ENCODE results near the gene GZMA.

GZMA gene

GRCh38 chr5:55146543-55147151 is 44.2 kb downstream of the GZMA start:
- H3K4me3 ChIP-seq (ENCODE audit: low read depth, low read length) = no peak overlapping the region
- H3K27me3 ChIP-seq (ENCODE audit: insufficient read depth, low read length) = no peaks in the 10 kb centered on the region
- no peaks in the 10 kb centered on the region for H3K79me2 ChIP-seq (ENCODE audit: control insufficient read depth, insufficient read depth, low read length, unreplicated experiment)
- H3K4me1 ChIP-seq (ENCODE audit: control insufficient read depth, insufficient read depth, low read length, unreplicated experiment) = peaks cover 6% of the 10 kb centered on the region
- no peak overlapping the region for H3K27ac ChIP-seq (ENCODE audit: low read depth, low read length)
- H3K36me3 ChIP-seq (ENCODE audit: insufficient read depth, low read length) = no peaks in the 10 kb centered on the region
- H2AFZ ChIP-seq (ENCODE audit: low read length, unreplicated experiment) = no peak overlapping the region

GRCh38 chr5:55149308-55149795 is 46.9 kb downstream of the GZMA start:
- no peaks in the 10 kb centered on the region for H3K79me2 ChIP-seq (ENCODE audit: control insufficient read depth, insufficient read depth, low read length, unreplicated experiment)
- H3K27me3 ChIP-seq (ENCODE audit: insufficient read depth, low read length) = no peaks in the 10 kb centered on the region
- no peak overlapping the region for H3K27ac ChIP-seq (ENCODE audit: low read depth, low read length)
- H2AFZ ChIP-seq (ENCODE audit: low read length, unreplicated experiment) = no peak overlapping the region
- peaks cover 21% of the 10 kb centered on the region for H3K4me1 ChIP-seq (ENCODE audit: control insufficient read depth, insufficient read depth, low read length, unreplicated experiment)
- H3K4me3 ChIP-seq (ENCODE audit: low read depth, low read length) = no peak overlapping the region
- H3K36me3 ChIP-seq (ENCODE audit: insufficient read depth, low read length) = no peaks in the 10 kb centered on the region

- Histone ChIP-seq H2AFZ (ENCODE audit: low read length, unreplicated experiment) (no peak overlapping the region), H3K36me3 (ENCODE audit: insufficient read depth, low read length) (no peaks in the 10 kb centered on the region), H3K79me2 (ENCODE audit: control insufficient read depth, insufficient read depth, low read length, unreplicated experiment) (no peaks in the 10 kb centered on the region), H3K4me1 (ENCODE audit: control insufficient read depth, insufficient read depth, low read length, unreplicated experiment) (peaks cover 29% of the 10 kb centered on the region), H3K27me3 (ENCODE audit: insufficient read depth, low read length) (no peaks in the 10 kb centered on the region), H3K4me3 (ENCODE audit: low read depth, low read length) (no peak overlapping the region), H3K27ac (ENCODE audit: low read depth, low read length) (no peak overlapping the region)
Measured at GRCh38 chr5:55151923-55152842, 49.7 kb downstream of the GZMA start.

- H3K27me3 ChIP-seq (ENCODE audit: insufficient read depth, low read length) = no peaks in the 10 kb centered on the region
- peak overlapping the region; percentile 39 for H3K27ac ChIP-seq (ENCODE audit: low read depth, low read length)
- no peaks in the 10 kb centered on the region for H3K36me3 ChIP-seq (ENCODE audit: insufficient read depth, low read length)
- no peaks in the 10 kb centered on the region for H3K79me2 ChIP-seq (ENCODE audit: control insufficient read depth, insufficient read depth, low read length, unreplicated experiment)
- no peak overlapping the region for H3K4me3 ChIP-seq (ENCODE audit: low read depth, low read length)
- peak overlapping the region; percentile 61 for H2AFZ ChIP-seq (ENCODE audit: low read length, unreplicated experiment)
- H3K4me1 ChIP-seq (ENCODE audit: control insufficient read depth, insufficient read depth, low read length, unreplicated experiment) = peaks cover 29% of the 10 kb centered on the region
Measured at GRCh38 chr5:55154873-55155272, 52.4 kb downstream of the GZMA start.
